ENCODE data around the gene REP15. TPM values are rescaled to one million over a fixed set of nuclear protein-coding genes. Genes with fewer than 3 reads are reported as not detected.

REP15 gene
- total RNA-seq, 1 experiment from 2014 or later, result 0.86 TPM

GRCh38 chr12:27711967-27712366 is 15.7 kb downstream of the REP15 start:
- Histone ChIP-seq H3K27me3 (ENCODE audit: insufficient read depth, low read length) (no peaks in the 10 kb centered on the region), H3K4me2 (ENCODE audit: low read length) (peak overlapping the region; percentile 83), H4K20me1 (ENCODE audit: insufficient read depth) (no peaks in the 10 kb centered on the region), H3K4me3 (replicated peaks in 1 of 2; ENCODE audit: low read depth in 1 of 2, low read length in 2 of 2) (peak overlapping the region; percentile 100), H3K27ac (ENCODE audit: low read depth, low read length) (peak overlapping the region; percentile 93; the same call in 1 of the 2 replicates), H3K9ac (ENCODE audit: low read length) (peak overlapping the region; percentile 99), H3K79me2 (ENCODE audit: insufficient read depth, low read length) (peaks cover 61% of the 10 kb centered on the region), H3K36me3 (ENCODE audit: control insufficient read depth in 1 of 2, insufficient read depth in 2 of 2, low read length in 2 of 2) (peaks cover 3% of the 10 kb centered on the region in 2 experiments; a peak in 3 of 4 replicates), H3K9me2 (ENCODE audit: insufficient read depth) (no peaks in the 10 kb centered on the region), H3K9me3 (ENCODE audit: control insufficient read depth in 1 of 2, insufficient read depth in 1 of 2, low read depth in 1 of 2, low read length in 2 of 2) (no peaks in the 10 kb centered on the region), H2AFZ (ENCODE audit: low read depth, low read length, poor library complexity, severe bottlenecking) (no peak overlapping the region), H3K4me1 (ENCODE audit: control insufficient read depth in 1 of 2, insufficient read depth in 2 of 2, low read length in 2 of 2) (peaks cover 5 to 27% of the 10 kb centered on the region in 2 experiments)
- intact Hi-C loops (cut with micrococcal nuclease), result no loop called here
- ChIA-PET RAD21 (ENCODE audit: low non-redundant PET in 1 of 2, low total read pairs in 2 of 2, uncharacterized antibody in 2 of 2, unreplicated experiment in 2 of 2) (no interaction called here), CTCF (no interaction called here), POLR2A (no interaction called here)
- no TSS peak for BruUV-seq (replicated peaks)
- no peak for TF ChIP-seq ZFX (IDR thresholded peaks at IDR 0.05)
- no peak for TF ChIP-seq MAX (IDR thresholded peaks at IDR 0.05)
- TF ChIP-seq CBX3 (IDR thresholded peaks at IDR 0.05; ENCODE audit: low read depth), result no peak
- no peak for TF ChIP-seq TCF7L2 (IDR thresholded peaks at IDR 0.05; ENCODE audit: borderline replicate concordance, extremely low read depth, insufficient read depth, insufficient read length)
- TF ChIP-seq SP1 (IDR thresholded peaks at IDR 0.05; ENCODE audit: low read depth), result no peak
- no peak for TF ChIP-seq SIN3A (IDR thresholded peaks at IDR 0.05; ENCODE audit: low read depth)
- TF ChIP-seq EZH2phosphoT487 (IDR thresholded peaks at IDR 0.05; ENCODE audit: borderline replicate concordance), result no peak
- TF ChIP-seq ZBTB33 (IDR thresholded peaks at IDR 0.05; ENCODE audit: extremely low read depth, insufficient replicate concordance, low read length), result no peak
- TF ChIP-seq CEBPB (IDR thresholded peaks at IDR 0.05; ENCODE audit: low read depth), result no peak
- ATAC-seq (no peak), DNase-seq (ENCODE audit: low read depth, low spot score) (no peak)

Data from HCT116 (cell line).